ENCODE measurements around the gene XYLT1. TPM values are rescaled to one million over a fixed set of nuclear protein-coding genes. Genes with fewer than 3 reads are reported as not detected.

XYLT1 gene
- total RNA-seq, 1 experiment from 2014 or later: not detected

DNA sequence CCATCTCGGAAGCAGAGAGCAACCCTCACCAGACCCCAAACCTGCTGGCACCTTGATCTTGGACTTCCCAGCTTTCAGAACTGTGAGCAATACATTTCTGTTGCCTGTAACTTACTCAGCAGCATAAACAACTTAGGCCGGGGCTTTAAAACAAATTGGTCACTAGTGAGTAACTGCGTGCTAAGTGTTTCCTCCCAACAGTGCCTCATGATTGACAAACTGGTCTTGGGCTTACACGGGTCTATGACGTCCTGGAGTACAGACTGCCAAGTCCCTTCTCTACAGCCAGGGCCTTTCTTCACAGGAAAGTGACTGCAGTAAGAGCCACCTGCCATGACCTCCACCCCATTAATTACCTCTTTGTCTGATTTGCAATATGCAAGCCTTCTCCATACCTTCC is 136.7 kb downstream of the XYLT1 start:
- no peaks in the 10 kb centered on the region for H4K20me1 ChIP-seq (ENCODE audit: low read length)
- no peak overlapping the region for H3K9ac ChIP-seq (ENCODE audit: low read length)
- no TSS peak for BruUV-seq (replicated peaks)
- H3K4me3 ChIP-seq (ENCODE audit: low read length): no peak overlapping the region
- no peaks in the 10 kb centered on the region for H3K4me1 ChIP-seq (ENCODE audit: insufficient read depth, low read length)
- H3K79me2 ChIP-seq (ENCODE audit: low read length): no peaks in the 10 kb centered on the region
- CTCF ChIA-PET: no interaction called here
- intact Hi-C loops (cut with micrococcal nuclease): no loop called here
- no peak overlapping the region for H3K27ac ChIP-seq (ENCODE audit: low read length)
- POLR2A ChIA-PET (ENCODE audit: unreplicated experiment): no interaction called here
- ATAC-seq: no peak
- no peaks in the 10 kb centered on the region for H3K27me3 ChIP-seq (ENCODE audit: low read length)
- H3K4me2 ChIP-seq (ENCODE audit: low read length): no peak overlapping the region
- TF ChIP-seq EZH2phosphoT487 (IDR thresholded peaks at IDR 0.05; ENCODE audit: borderline replicate concordance, low read length) (no peak), EZH2 (IDR thresholded peaks at IDR 0.05; ENCODE audit: low read length, unreplicated experiment) (no peak)
- H3K9me2 ChIP-seq (replicated peaks; ENCODE audit: low read length): no peaks in the 10 kb centered on the region
- H2AFZ ChIP-seq (ENCODE audit: low read length): no peak overlapping the region
- H3K36me3 ChIP-seq (ENCODE audit: low read depth, low read length): no peaks in the 10 kb centered on the region
- no peaks in the 10 kb centered on the region for H3F3A ChIP-seq (ENCODE audit: low read length, unreplicated experiment)
- H3K9me3 ChIP-seq (ENCODE audit: low read length): no peaks in the 10 kb centered on the region
- no peak for DNase-seq

DNA sequence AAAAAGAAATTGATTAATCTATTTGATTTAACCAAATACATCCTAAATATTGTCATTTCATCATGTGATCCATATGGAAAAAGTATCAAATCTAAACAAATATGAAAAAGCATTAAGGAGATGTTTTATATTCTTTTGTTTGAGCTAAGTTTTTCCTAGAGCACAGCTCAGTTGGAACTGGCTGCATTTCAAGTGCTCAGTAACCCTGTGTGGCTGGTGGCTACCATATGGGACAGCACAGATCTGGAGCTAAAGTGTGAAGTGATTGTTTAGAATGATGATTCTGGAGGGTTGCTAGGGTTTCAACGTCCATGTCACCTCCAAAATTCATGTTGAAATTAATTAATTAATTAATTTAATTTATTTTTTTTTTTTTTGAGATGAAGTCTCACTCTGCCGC is 137.5 kb downstream of the XYLT1 start:
- Histone ChIP-seq H2AFZ (ENCODE audit: low read length) (no peak overlapping the region), H3K9ac (ENCODE audit: low read length) (no peak overlapping the region), H3K4me1 (ENCODE audit: insufficient read depth, low read length) (no peaks in the 10 kb centered on the region), H3K27me3 (ENCODE audit: low read length) (no peaks in the 10 kb centered on the region), H3K4me3 (ENCODE audit: low read length) (no peak overlapping the region), H3K79me2 (ENCODE audit: low read length) (no peaks in the 10 kb centered on the region), H3F3A (ENCODE audit: low read length, unreplicated experiment) (no peaks in the 10 kb centered on the region), H3K27ac (ENCODE audit: low read length) (no peak overlapping the region), H3K9me3 (ENCODE audit: low read length) (no peaks in the 10 kb centered on the region), H3K4me2 (ENCODE audit: low read length) (no peak overlapping the region), H4K20me1 (ENCODE audit: low read length) (no peaks in the 10 kb centered on the region), H3K36me3 (ENCODE audit: low read depth, low read length) (no peaks in the 10 kb centered on the region), H3K9me2 (replicated peaks; ENCODE audit: low read length) (no peaks in the 10 kb centered on the region)
- DNase-seq (no peak), ATAC-seq (no peak)
- TF ChIP-seq EZH2 (IDR thresholded peaks at IDR 0.05; ENCODE audit: low read length, unreplicated experiment) (no peak), EZH2phosphoT487 (IDR thresholded peaks at IDR 0.05; ENCODE audit: borderline replicate concordance, low read length) (no peak)
- TF ChIP-seq, protein P1, sequence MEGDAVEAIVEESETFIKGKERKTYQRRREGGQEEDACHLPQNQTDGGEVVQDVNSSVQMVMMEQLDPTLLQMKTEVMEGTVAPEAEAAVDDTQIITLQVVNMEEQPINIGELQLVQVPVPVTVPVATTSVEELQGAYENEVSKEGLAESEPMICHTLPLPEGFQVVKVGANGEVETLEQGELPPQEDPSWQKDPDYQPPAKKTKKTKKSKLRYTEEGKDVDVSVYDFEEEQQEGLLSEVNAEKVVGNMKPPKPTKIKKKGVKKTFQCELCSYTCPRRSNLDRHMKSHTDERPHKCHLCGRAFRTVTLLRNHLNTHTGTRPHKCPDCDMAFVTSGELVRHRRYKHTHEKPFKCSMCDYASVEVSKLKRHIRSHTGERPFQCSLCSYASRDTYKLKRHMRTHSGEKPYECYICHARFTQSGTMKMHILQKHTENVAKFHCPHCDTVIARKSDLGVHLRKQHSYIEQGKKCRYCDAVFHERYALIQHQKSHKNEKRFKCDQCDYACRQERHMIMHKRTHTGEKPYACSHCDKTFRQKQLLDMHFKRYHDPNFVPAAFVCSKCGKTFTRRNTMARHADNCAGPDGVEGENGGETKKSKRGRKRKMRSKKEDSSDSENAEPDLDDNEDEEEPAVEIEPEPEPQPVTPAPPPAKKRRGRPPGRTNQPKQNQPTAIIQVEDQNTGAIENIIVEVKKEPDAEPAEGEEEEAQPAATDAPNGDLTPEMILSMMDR (conservative IDR thresholded peaks at IDR 0.05; ENCODE audit: low read depth, low read length): no peak
- CTCF ChIA-PET: no interaction called here
- intact Hi-C loops (cut with micrococcal nuclease): no loop called here
- POLR2A ChIA-PET (ENCODE audit: unreplicated experiment): no interaction called here
- no TSS peak for BruUV-seq (replicated peaks)

DNA sequence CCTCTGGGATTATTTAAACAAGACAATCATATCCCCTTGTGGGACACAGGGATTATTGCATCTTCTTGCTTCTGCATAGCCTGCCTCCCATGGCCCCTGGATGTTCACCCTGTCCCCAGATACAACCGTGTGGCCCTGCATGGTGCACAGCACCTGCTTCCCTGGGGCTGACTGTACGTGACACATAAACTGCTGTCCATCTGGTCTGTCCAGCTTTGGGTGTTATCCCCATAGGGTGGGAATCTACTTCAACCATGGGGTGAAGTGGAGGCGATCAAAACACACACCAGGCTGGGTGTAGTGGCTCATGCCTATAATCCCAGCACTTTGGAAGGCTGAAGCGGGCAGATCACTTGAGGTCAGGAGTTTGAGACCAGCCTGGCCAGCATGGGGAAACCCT is 138.8 kb downstream of the XYLT1 start:
- Histone ChIP-seq H3K4me1 (ENCODE audit: insufficient read depth, low read length) (no peaks in the 10 kb centered on the region), H3K36me3 (ENCODE audit: low read depth, low read length) (no peaks in the 10 kb centered on the region), H3K9me2 (replicated peaks; ENCODE audit: low read length) (no peaks in the 10 kb centered on the region), H3K27me3 (ENCODE audit: low read length) (no peaks in the 10 kb centered on the region), H3K9me3 (ENCODE audit: low read length) (no peaks in the 10 kb centered on the region), H3F3A (ENCODE audit: low read length, unreplicated experiment) (no peaks in the 10 kb centered on the region), H2AFZ (ENCODE audit: low read length) (no peak overlapping the region), H3K9ac (ENCODE audit: low read length) (no peak overlapping the region), H3K4me2 (ENCODE audit: low read length) (no peak overlapping the region), H3K4me3 (ENCODE audit: low read length) (no peak overlapping the region), H4K20me1 (ENCODE audit: low read length) (no peaks in the 10 kb centered on the region), H3K27ac (ENCODE audit: low read length) (no peak overlapping the region), H3K79me2 (ENCODE audit: low read length) (no peaks in the 10 kb centered on the region)
- no TSS peak for BruUV-seq (replicated peaks)
- POLR2A ChIA-PET (ENCODE audit: unreplicated experiment): no interaction called here
- intact Hi-C loops (cut with micrococcal nuclease): no loop called here
- TF ChIP-seq EZH2 (IDR thresholded peaks at IDR 0.05; ENCODE audit: low read length, unreplicated experiment) (no peak), EZH2phosphoT487 (IDR thresholded peaks at IDR 0.05; ENCODE audit: borderline replicate concordance, low read length) (no peak)
- TF ChIP-seq, protein P1 (conservative IDR thresholded peaks at IDR 0.05; ENCODE audit: low read depth, low read length): no peak
- ATAC-seq (no peak), DNase-seq (no peak)
- CTCF ChIA-PET: no interaction called here
